Neural progenitor cell (in vitro differentiated cells): ENCODE results near the gene POLDIP2.

ENCODE experiments used
- EZH2phosphoT487 ChIP-seq: fragments of 200-600 bp; sonication (generic); IDR thresholded peaks from 2 replicates; pipeline ENCODE4 v1.6.1; 2017; ENCODE audit warnings: antibody characterized with exemption
- TF ChIP-seq, protein P1 (sequence below): fragments of 200-600 bp; sonication (generic); IDR thresholded peaks from 2 replicates; pipeline ENCODE4 v1.5.1; 2017; ENCODE audit warnings: antibody characterized with exemption, mild to moderate bottlenecking

- TF ChIP-seq, protein P1, sequence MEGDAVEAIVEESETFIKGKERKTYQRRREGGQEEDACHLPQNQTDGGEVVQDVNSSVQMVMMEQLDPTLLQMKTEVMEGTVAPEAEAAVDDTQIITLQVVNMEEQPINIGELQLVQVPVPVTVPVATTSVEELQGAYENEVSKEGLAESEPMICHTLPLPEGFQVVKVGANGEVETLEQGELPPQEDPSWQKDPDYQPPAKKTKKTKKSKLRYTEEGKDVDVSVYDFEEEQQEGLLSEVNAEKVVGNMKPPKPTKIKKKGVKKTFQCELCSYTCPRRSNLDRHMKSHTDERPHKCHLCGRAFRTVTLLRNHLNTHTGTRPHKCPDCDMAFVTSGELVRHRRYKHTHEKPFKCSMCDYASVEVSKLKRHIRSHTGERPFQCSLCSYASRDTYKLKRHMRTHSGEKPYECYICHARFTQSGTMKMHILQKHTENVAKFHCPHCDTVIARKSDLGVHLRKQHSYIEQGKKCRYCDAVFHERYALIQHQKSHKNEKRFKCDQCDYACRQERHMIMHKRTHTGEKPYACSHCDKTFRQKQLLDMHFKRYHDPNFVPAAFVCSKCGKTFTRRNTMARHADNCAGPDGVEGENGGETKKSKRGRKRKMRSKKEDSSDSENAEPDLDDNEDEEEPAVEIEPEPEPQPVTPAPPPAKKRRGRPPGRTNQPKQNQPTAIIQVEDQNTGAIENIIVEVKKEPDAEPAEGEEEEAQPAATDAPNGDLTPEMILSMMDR: no peak
- no peak for TF ChIP-seq EZH2phosphoT487
These were observed 50.3 kb downstream of the POLDIP2 start for GRCh38 chr17:28306954-28307401.
